ENCODE measurements around the gene SMYD2. TPM values are rescaled to one million over a fixed set of nuclear protein-coding genes. Genes with fewer than 3 reads are reported as not detected.
A peak's percentile ranks its signal among the peaks of the same experiment; 100 is the strongest.

Gene SMYD2
- total RNA-seq, 6 experiments from 2014 or later, result 14.5 to 45.2 (median 24.1) TPM

DNA sequence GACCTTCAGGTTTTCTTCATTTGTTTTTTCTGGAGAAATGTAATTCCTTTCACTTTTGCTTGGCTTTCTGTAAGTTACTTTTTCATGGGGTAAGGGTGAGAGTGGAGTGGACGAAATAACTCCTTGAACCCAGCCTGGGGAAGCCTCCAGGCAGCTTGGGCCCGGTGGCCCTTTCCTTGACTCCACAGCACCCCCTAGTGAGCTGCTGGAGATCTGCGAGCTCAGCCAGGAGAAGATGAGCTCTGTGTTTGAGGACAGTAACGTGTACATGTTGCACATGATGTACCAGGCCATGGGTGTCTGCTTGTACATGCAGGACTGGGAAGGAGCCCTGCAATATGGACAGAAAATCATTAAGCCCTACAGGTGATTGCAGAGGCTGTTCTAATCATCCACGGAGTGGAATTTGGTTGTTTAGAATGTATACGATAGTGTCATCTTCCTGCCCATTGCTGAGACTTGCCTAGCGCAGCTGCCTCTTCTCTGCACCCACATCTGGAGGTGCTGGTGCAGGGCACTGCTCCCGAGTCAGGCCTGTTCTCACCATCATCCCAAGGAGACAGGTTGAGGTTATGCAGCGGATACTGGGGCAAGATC lies 51.0 kb downstream of the SMYD2 start:
- 63% methylated on average over 5 of the region's 9 CpGs for WGBS (ENCODE audit: insufficient coverage, low coverage, low lambda C conversion rate, missing lambda C conversion rate)
- TF ChIP-seq, protein P1, sequence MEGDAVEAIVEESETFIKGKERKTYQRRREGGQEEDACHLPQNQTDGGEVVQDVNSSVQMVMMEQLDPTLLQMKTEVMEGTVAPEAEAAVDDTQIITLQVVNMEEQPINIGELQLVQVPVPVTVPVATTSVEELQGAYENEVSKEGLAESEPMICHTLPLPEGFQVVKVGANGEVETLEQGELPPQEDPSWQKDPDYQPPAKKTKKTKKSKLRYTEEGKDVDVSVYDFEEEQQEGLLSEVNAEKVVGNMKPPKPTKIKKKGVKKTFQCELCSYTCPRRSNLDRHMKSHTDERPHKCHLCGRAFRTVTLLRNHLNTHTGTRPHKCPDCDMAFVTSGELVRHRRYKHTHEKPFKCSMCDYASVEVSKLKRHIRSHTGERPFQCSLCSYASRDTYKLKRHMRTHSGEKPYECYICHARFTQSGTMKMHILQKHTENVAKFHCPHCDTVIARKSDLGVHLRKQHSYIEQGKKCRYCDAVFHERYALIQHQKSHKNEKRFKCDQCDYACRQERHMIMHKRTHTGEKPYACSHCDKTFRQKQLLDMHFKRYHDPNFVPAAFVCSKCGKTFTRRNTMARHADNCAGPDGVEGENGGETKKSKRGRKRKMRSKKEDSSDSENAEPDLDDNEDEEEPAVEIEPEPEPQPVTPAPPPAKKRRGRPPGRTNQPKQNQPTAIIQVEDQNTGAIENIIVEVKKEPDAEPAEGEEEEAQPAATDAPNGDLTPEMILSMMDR (IDR thresholded peaks at IDR 0.05), result peak; percentile 50 to 73 (median 68)
- TF ChIP-seq POLR2A (IDR thresholded peaks at IDR 0.05), result no peak
- peaks cover 0 to 8% (median 0%) of the 10 kb centered on the region in 4 donors for H3K36me3 ChIP-seq
- no peaks in the 10 kb centered on the region for H3K9me3 ChIP-seq
- no peak overlapping the region for H3K27ac ChIP-seq
- no peak for DNase-seq
- no peak overlapping the region for H3K4me3 ChIP-seq
- no peaks in the 10 kb centered on the region for H3K27me3 ChIP-seq
- H3K4me1 ChIP-seq, result no peaks in the 10 kb centered on the region
- ATAC-seq, result peak; percentile 26 to 60 (median 38)
- intact Hi-C loops (cut with DNase I), result loop anchor here in 1 of 2 donors (5.0 kb wide), 1 partner anchor 115 kb away; no protein-coding TSS in a partner anchor

DNA sequence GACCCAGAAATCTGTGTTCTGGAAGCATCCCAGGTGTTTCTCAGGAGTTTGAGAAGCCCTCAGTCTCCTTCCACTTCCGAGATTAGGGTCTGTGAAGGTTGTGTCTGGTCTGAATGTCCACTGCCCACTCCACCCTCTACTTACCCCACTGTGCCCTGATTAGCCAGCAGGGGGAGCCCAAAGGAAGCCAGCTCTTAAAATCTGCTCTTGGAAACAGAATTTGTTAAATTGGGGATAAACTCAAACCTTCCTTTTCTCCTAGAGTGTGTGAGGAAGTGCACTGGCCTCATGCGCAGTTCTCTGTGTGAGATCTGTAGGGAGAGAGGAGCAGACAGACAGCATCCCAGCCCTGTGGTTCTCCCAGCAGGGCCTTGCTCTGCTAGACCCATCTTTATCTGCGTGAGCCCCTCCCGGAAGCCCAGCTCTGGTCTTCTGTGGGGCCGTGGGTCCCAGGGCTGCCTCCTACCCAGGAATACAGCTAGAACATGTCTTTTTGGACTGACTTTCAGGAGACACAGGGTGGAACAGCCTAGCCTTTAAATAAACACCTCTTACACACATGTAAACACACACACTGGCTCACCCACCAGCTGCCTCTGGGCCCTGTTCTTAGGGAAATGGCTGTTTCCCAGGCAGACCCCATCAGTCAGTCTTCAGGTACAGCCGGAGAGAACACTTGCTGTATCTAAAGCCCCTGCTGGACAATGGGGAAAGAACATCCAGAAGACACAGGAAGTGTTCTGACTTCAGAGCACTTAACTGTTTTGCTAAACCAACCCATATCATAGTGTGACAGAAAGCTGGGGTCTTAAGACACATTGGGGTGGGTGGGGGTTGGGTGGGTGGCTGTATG lies 52.2 kb downstream of the SMYD2 start:
- intact Hi-C loops (cut with DNase I), result loop anchor here in 1 of 2 donors (5.0 kb wide), 1 partner anchor 116 kb away; no protein-coding TSS in a partner anchor
- DNase-seq, result no peak
- no peaks in the 10 kb centered on the region for H3K9me3 ChIP-seq
- no peak overlapping the region for H3K27ac ChIP-seq
- peaks cover 0 to 8% (median 0%) of the 10 kb centered on the region in 4 donors for H3K36me3 ChIP-seq
- peak; percentile 18 to 40 (median 32) for ATAC-seq
- H3K4me3 ChIP-seq, result no peak overlapping the region
- no peak for TF ChIP-seq POLR2A (IDR thresholded peaks at IDR 0.05)
- TF ChIP-seq, protein P1 (IDR thresholded peaks at IDR 0.05), result peak; percentile 62 to 79 (median 71)
- 35% methylated on average over 2 of the region's 6 CpGs for WGBS (ENCODE audit: insufficient coverage, low coverage, low lambda C conversion rate, missing lambda C conversion rate)
- H3K27me3 ChIP-seq, result no peaks in the 10 kb centered on the region
- no peaks in the 10 kb centered on the region for H3K4me1 ChIP-seq

DNA sequence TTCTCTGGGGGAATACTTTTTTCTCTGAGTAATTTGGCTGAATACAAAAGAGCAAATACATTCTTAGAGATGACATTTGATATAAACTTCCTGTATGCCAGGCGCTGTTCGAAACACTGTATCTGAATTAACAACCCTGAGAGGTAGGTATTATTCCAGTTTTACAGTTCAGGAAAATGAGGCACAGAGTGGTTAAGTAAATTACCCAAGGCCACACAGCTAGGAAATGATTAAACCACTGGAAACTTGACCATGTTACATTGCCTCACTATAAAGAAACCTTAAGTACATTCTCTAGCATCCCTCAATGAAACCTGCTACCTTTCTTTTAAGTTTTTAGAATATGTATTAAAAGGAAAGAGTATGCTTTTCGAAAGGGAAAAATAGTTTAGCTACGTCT lies 54.6 kb downstream of the SMYD2 start:
- no peaks in the 10 kb centered on the region for H3K9me3 ChIP-seq
- H3K36me3 ChIP-seq, result peaks cover 0 to under 1% (median 0%) of the 10 kb centered on the region in 4 donors
- no peak for DNase-seq
- H3K27me3 ChIP-seq, result no peaks in the 10 kb centered on the region
- ATAC-seq, result no peak
- no peak overlapping the region for H3K4me3 ChIP-seq
- intact Hi-C loops (cut with DNase I), result no loop called here
- 92% methylated on average over 4 of the region's 4 CpGs for WGBS (ENCODE audit: insufficient coverage, low coverage, low lambda C conversion rate, missing lambda C conversion rate)
- no peak overlapping the region for H3K27ac ChIP-seq
- H3K4me1 ChIP-seq, result no peaks in the 10 kb centered on the region
- TF ChIP-seq, protein P1 (IDR thresholded peaks at IDR 0.05), result no peak
- no peak for TF ChIP-seq POLR2A (IDR thresholded peaks at IDR 0.05)

DNA sequence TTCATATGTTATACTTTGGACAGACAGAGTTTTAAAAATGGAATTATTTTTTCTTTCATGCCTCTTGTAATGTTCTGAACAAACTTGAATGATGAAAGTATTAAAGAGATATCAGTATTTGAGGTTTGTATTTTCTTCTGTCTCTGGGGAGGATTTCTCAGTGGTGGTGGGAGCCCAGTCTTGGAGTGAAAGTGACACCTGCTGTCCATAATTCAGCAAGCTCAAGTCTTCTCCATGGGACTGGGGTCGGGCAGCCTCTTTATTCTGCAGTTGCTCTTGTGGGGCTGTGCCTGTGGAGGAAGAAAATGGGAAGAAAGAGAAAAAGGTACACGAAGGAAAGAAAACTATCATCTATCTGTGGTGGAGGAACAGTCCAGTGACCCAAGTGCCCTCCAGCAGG lies 56.1 kb downstream of the SMYD2 start:
- TF ChIP-seq, protein P1 (IDR thresholded peaks at IDR 0.05), result no peak
- no peak for TF ChIP-seq POLR2A (IDR thresholded peaks at IDR 0.05)
- DNase-seq (no peak), ATAC-seq (no peak)
- Histone ChIP-seq H3K36me3 (no peaks in the 10 kb centered on the region), H3K4me1 (no peaks in the 10 kb centered on the region), H3K4me3 (no peak overlapping the region), H3K27me3 (no peaks in the 10 kb centered on the region), H3K27ac (no peak overlapping the region), H3K9me3 (no peaks in the 10 kb centered on the region)
- 91% methylated on average over 2 of the region's 2 CpGs for WGBS (ENCODE audit: insufficient coverage, low coverage, low lambda C conversion rate, missing lambda C conversion rate)
- intact Hi-C loops (cut with DNase I), result no loop called here
